Measurements from ENCODE around the gene CELF2.

GRCh38 chr10:11074536-11075267 is 57.0 kb downstream of the CELF2 start:
- TF ChIP-seq, protein P1, sequence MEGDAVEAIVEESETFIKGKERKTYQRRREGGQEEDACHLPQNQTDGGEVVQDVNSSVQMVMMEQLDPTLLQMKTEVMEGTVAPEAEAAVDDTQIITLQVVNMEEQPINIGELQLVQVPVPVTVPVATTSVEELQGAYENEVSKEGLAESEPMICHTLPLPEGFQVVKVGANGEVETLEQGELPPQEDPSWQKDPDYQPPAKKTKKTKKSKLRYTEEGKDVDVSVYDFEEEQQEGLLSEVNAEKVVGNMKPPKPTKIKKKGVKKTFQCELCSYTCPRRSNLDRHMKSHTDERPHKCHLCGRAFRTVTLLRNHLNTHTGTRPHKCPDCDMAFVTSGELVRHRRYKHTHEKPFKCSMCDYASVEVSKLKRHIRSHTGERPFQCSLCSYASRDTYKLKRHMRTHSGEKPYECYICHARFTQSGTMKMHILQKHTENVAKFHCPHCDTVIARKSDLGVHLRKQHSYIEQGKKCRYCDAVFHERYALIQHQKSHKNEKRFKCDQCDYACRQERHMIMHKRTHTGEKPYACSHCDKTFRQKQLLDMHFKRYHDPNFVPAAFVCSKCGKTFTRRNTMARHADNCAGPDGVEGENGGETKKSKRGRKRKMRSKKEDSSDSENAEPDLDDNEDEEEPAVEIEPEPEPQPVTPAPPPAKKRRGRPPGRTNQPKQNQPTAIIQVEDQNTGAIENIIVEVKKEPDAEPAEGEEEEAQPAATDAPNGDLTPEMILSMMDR (IDR thresholded peaks at IDR 0.05), result no peak
- no peak for TF ChIP-seq POLR2A (IDR thresholded peaks at IDR 0.05)

Measured in thyroid gland (tissue), 4 donors.